ENCODE measurements around the gene FRAS1. TPM values are rescaled to one million over a fixed set of nuclear protein-coding genes. Genes with fewer than 3 reads are reported as not detected.

FRAS1 gene
- total and polyA plus RNA-seq, 2 of the 8 experiments (the other 6 are each of a cell fraction or from before 2014, with no cell fraction given): 38.5 to 109 TPM

DNA sequence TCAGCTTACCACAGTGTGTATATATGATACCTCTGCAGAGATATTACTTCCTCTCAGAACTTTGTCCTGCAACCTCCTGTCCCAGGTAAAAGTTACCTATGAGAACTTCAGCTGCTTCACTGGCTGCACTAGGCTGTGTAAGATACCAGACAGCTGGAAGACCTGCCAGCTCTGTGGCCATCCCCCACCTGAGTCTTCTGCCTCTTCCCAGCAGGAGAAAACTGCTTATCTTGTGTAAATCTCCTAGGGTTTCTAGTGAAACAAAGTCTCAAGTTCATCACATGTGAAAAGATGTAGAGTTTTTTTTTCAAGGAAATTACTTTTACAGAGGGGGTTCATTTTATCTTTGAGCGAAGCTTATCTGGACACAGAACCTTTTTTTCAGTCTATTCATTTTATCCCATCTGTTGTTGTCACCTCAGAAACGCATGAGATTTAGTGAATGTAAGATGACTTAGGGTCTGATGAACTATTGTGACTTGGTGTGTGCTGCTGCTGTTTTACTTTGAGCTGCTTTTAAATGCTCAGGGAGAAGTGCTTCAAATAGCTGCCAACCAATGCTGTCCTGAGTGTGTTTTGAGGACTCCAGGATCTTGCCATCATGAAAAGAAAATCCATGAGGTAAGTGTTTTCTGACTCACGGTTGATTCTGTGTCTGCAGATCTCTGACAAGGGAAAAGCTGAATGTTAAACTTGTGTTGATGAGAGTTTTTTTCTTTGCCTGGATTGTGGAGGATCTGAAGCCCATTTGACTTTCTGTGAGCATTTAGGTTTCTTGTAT lies 187.8 kb downstream of the FRAS1 start:
- Histone ChIP-seq H3K79me2 (ENCODE audit: control insufficient read depth in 1 of 2, insufficient read depth in 2 of 2, low read length in 2 of 2) (peaks cover 0 to 48% of the 10 kb centered on the region in 2 experiments; a peak in 2 of 4 replicates), H2BK5ac (ENCODE audit: low read depth, low read length) (no peak overlapping the region), H3K23ac (ENCODE audit: insufficient read length) (no peak overlapping the region), H3K79me1 (ENCODE audit: low read depth, low read length) (peaks cover 2% of the 10 kb centered on the region), H3K4me3 (ENCODE audit: extremely low read depth in 1 of 4, insufficient read depth in 2 of 4, low read depth in 3 of 4, low read length in 4 of 4) (no peak overlapping the region), H4K8ac (ENCODE audit: extremely low read depth, insufficient read depth, low read length) (no peak overlapping the region), H3K4ac (replicated peaks; ENCODE audit: insufficient read length, low read depth, low read length) (no peak overlapping the region), H4K5ac (ENCODE audit: insufficient read length, low read depth, low read length) (no peak overlapping the region), H3K14ac (ENCODE audit: insufficient read length) (no peak overlapping the region), H2BK12ac (ENCODE audit: low read depth, low read length) (no peak overlapping the region), H3K9me3 (ENCODE audit: insufficient read depth in 2 of 2, low read depth in 1 of 2, low read length in 1 of 2) (no peaks in the 10 kb centered on the region), H3K9ac (replicated peaks in 1 of 4; ENCODE audit: extremely low read depth in 1 of 4, low read depth in 3 of 4, low read length in 3 of 4) (no peak overlapping the region), H3K18ac (ENCODE audit: extremely low read depth, low read length) (no peak overlapping the region), H2BK20ac (ENCODE audit: low read length) (no peak overlapping the region), H3K4me2 (ENCODE audit: insufficient read depth in 1 of 2, low read depth in 2 of 2, low read length in 2 of 2) (no peak overlapping the region; a peak in 1 of 4 replicates), H2AFZ (ENCODE audit: low read length) (no peak overlapping the region), H3K4me1 (replicated peaks in 1 of 4; ENCODE audit: control insufficient read depth in 3 of 4, insufficient read depth in 4 of 4, low read length in 3 of 4) (peaks cover 0 to 10% (median 3%) of the 10 kb centered on the region in 4 experiments; a peak in 4 of 7 replicates), H2BK120ac (replicated peaks; ENCODE audit: low read depth, low read length) (no peak overlapping the region), H3K36me3 (ENCODE audit: control insufficient read depth in 2 of 4, insufficient read depth in 4 of 4, low read length in 3 of 4) (peaks cover 0 to 7% (median 1%) of the 10 kb centered on the region in 4 experiments; a peak in 3 of 8 replicates), H3K27ac (ENCODE audit: low read depth, low read length) (no peak overlapping the region), H4K91ac (replicated peaks; ENCODE audit: insufficient read length, low read length) (no peak overlapping the region), H3K23me2 (ENCODE audit: low read depth, low read length) (no peaks in the 10 kb centered on the region), H2AK5ac (ENCODE audit: low read depth, low read length) (no peak overlapping the region), H3K27me3 (replicated peaks in 1 of 4; ENCODE audit: control insufficient read depth in 3 of 4, extremely low read depth in 1 of 4, insufficient read depth in 3 of 4, low read length in 3 of 4) (no peaks in the 10 kb centered on the region), H3K56ac (replicated peaks; ENCODE audit: insufficient read length, low read depth, low read length) (no peak overlapping the region), H2BK15ac (ENCODE audit: low read length) (no peak overlapping the region), H4K20me1 (replicated peaks in 1 of 2; ENCODE audit: control insufficient read depth in 1 of 2, insufficient read depth in 2 of 2, low read length in 2 of 2) (no peaks in the 10 kb centered on the region)
- POLR2A ChIA-PET (ENCODE audit: partially characterized antibody): interaction anchor here (0.8 to 1.7 kb wide), 4 partner anchors 9 to 189 kb away, joined by 3 to 4 read pairs (median 4); no protein-coding TSS in a partner anchor
- 83% methylated on average over 3 of the region's 3 CpGs; no CpG with 5 or more reads in 1 of the 2 experiments for WGBS, 2 experiments (ENCODE audit: extremely low coverage in 1 of 2, insufficient coverage in 1 of 2, insufficient read length in 1 of 2, insufficient replicate concordance in 2 of 2, low coverage in 1 of 2, low lambda C conversion rate in 2 of 2, missing lambda C conversion rate in 1 of 2)
- DNase-seq (ENCODE audit: low read depth in 1 of 2, low spot score in 2 of 2): no peak
- CTCF ChIA-PET (ENCODE audit: partially characterized antibody): interaction anchor here (0.5 to 2.4 kb wide), 5 partner anchors 11 to 349 kb away, joined by 3 to 9 read pairs (median 4); no protein-coding TSS in a partner anchor
- peak; percentile 66 for FAIRE-seq
- TF ChIP-seq ZNF274 (IDR thresholded peaks at IDR 0.05; ENCODE audit: borderline replicate concordance, extremely low read depth, low read length) (no peak), JUN (IDR thresholded peaks at IDR 0.05; ENCODE audit: low read depth, low read length) (no peak), SAP30 (IDR thresholded peaks at IDR 0.05; ENCODE audit: insufficient read depth, insufficient replicate concordance, low read length) (no peak), TCF12 (IDR thresholded peaks at IDR 0.05; ENCODE audit: low read depth, low read length) (no peak), GTF2F1 (IDR thresholded peaks at IDR 0.05; ENCODE audit: borderline replicate concordance, low read depth, low read length) (no peak), KDM1A (IDR thresholded peaks at IDR 0.05; ENCODE audit: borderline replicate concordance, low read length) (no peak), POU5F1 (IDR thresholded peaks at IDR 0.05; ENCODE audit: low read depth, low read length) (no peak), BACH1 (IDR thresholded peaks at IDR 0.05; ENCODE audit: low read length) (no peak), CBX5 (IDR thresholded peaks at IDR 0.05; ENCODE audit: low read depth, low read length) (no peak), NRF1 (IDR thresholded peaks at IDR 0.05; ENCODE audit: low read depth, low read length) (no peak), RXRA (IDR thresholded peaks at IDR 0.05; ENCODE audit: insufficient read depth, low read depth, low read length) (no peak), SUZ12 (IDR thresholded peaks at IDR 0.05; ENCODE audit: low read length) (no peak), RFX5 (IDR thresholded peaks at IDR 0.05; ENCODE audit: borderline replicate concordance, low read depth, low read length) (no peak)

All from H1 (cell line).